Measurements from ENCODE around the gene HOXB8.

GRCh38 chr17:48642059-48642842 lies 27.2 kb upstream of the HOXB8 start:
- no peak for TF ChIP-seq CTCF (IDR thresholded peaks at IDR 0.05 in 8 of 11, conservative IDR thresholded peaks at IDR 0.05 in 3 of 11)
- TF ChIP-seq POLR2A (IDR thresholded peaks at IDR 0.05): no peak
- TF ChIP-seq POLR2AphosphoS5 (IDR thresholded peaks at IDR 0.05): no peak
